Measurements from ENCODE around the gene IRF7. TPM values are rescaled to one million over a fixed set of nuclear protein-coding genes. Genes with fewer than 3 reads are reported as not detected.

IRF7 gene
- total RNA-seq, 1 experiment from 2014 or later: 9.5 TPM

DNA sequence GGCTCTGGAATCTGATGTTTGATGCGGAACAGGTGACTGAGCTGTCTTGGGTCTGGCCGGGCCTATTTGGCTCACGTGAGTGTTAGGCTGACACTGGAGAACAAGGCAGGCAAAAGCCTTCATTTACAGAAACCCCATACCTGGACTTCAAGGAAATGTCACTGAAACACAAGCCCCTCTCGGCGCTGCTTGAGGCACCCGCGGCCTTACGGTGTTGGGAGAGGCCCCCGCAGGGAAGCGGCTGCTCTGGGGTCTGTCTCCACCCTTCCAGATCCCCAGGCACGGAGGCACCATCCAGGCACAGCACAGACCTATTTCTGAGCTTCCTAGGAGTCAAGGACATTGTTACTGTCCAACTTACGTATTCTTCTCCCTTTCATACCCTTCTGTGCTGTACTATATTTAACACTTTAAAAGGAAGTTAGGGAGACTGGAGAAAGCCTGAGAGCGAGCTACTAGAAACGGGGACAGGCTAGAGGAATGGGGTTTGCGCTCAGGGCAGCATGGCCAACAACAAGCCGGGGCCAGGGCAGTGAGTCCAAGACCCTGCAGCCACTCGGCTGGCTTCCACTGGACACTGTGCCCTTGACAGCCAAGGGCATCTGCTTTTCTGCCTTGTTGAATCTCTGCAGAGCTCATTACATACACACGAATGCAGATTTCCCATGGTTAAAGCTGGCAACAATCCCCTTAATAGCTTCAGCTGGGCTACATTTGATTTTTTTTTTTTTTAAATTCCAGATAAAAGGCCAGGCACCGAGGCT lies 45.1 kb upstream of the IRF7 start:
- H3K36me3 Mint-ChIP-seq (ENCODE audit: insufficient read depth, unreplicated experiment): peaks cover 53% of the 10 kb centered on the region
- CTCF ChIA-PET: interaction anchor here (0.5 to 1.6 kb wide), 4 partner anchors 12 to 461 kb away, joined by 3 to 4 read pairs (median 4); no protein-coding TSS in a partner anchor
- TF ChIP-seq, protein P1, sequence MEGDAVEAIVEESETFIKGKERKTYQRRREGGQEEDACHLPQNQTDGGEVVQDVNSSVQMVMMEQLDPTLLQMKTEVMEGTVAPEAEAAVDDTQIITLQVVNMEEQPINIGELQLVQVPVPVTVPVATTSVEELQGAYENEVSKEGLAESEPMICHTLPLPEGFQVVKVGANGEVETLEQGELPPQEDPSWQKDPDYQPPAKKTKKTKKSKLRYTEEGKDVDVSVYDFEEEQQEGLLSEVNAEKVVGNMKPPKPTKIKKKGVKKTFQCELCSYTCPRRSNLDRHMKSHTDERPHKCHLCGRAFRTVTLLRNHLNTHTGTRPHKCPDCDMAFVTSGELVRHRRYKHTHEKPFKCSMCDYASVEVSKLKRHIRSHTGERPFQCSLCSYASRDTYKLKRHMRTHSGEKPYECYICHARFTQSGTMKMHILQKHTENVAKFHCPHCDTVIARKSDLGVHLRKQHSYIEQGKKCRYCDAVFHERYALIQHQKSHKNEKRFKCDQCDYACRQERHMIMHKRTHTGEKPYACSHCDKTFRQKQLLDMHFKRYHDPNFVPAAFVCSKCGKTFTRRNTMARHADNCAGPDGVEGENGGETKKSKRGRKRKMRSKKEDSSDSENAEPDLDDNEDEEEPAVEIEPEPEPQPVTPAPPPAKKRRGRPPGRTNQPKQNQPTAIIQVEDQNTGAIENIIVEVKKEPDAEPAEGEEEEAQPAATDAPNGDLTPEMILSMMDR (IDR thresholded peaks at IDR 0.05; ENCODE audit: unreplicated experiment): no peak

DNA sequence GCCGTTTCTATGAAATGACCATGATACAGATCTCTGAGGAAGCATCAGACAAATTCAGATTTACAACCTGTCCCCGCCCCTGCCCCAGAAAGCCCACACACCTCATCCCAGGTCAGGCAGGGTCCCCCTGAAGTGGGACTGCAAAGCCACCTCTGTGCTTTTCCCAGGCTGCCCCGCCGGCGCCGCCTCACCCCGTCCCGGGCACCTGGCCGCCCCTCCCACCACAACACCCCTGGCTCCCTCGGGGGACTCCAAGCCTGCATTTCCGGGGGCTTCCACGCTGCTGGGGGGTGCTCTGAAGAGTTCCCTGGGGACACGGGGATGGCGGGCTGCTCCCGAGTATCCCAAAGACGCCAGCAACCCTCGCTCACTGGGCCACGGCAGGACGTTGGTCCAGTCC lies 44.5 kb upstream of the IRF7 start:
- Mint-ChIP-seq H3K4me3 (ENCODE audit: unreplicated experiment) (no peak overlapping the region), H3K9me3 (ENCODE audit: unreplicated experiment) (no peaks in the 10 kb centered on the region), H3K27ac (ENCODE audit: low read depth, unreplicated experiment) (no peak overlapping the region), H3K36me3 (ENCODE audit: insufficient read depth, unreplicated experiment) (peaks cover 52% of the 10 kb centered on the region), H3K27me3 (ENCODE audit: insufficient read depth, unreplicated experiment) (no peaks in the 10 kb centered on the region), H3K4me1 (ENCODE audit: insufficient read depth, unreplicated experiment) (no peaks in the 10 kb centered on the region)
- no TSS peak for BruUV-seq (replicated peaks)
- TF ChIP-seq, protein P1 (IDR thresholded peaks at IDR 0.05; ENCODE audit: unreplicated experiment): no peak
- intact Hi-C loops (cut with micrococcal nuclease): no loop called here
- CTCF ChIA-PET: interaction anchor here (0.5 kb wide), 2 partner anchors 82 to 461 kb away, joined by 3 to 4 read pairs; no protein-coding TSS in a partner anchor
- no peak for DNase-seq (ENCODE audit: unreplicated experiment)
- POLR2A ChIA-PET: interaction anchor here (0.9 to 1.6 kb wide), 2 partner anchors 8 to 13 kb away, joined by 3 read pairs; no protein-coding TSS in a partner anchor

More for the DNA sequence above, 45.1 kb upstream of the IRF7 start:
- no TSS peak for BruUV-seq (replicated peaks)
- Mint-ChIP-seq H3K27ac (ENCODE audit: low read depth, unreplicated experiment) (no peak overlapping the region), H3K27me3 (ENCODE audit: insufficient read depth, unreplicated experiment) (no peaks in the 10 kb centered on the region), H3K9me3 (ENCODE audit: unreplicated experiment) (no peaks in the 10 kb centered on the region), H3K4me1 (ENCODE audit: insufficient read depth, unreplicated experiment) (no peaks in the 10 kb centered on the region), H3K4me3 (ENCODE audit: unreplicated experiment) (no peak overlapping the region)
- intact Hi-C loops (cut with micrococcal nuclease): no loop called here
- POLR2A ChIA-PET: interaction anchor here (0.9 to 1.6 kb wide), 2 partner anchors 7 to 14 kb away, joined by 3 read pairs; no protein-coding TSS in a partner anchor
- no peak for DNase-seq (ENCODE audit: unreplicated experiment)

DNA sequence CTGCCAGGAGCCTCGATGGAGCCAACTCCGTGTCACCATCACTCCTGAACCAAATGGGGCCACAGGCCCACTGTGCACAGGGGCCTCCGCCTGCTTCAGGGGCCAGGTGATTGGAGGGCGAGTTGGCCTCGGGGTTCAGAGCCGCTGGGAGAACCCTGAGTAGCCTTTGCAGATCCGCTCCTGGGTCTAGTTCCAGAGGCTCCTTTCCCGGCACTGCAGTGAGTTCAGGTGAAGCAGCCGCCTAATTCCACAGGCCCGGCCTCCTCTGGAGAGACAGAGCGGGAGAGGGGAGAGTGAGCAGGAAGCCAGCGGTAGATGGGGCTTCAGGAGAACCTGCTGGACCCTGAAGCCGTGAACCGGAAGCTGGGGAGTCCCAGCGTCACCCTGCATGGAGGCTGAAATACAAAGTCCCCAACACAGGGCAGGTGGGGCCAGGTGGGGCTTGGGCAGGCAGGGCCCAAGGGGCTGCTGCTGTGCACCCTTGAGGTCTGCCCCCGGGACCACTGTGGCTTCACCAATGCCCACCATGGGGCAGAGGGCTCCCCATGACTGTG lies 43.9 kb upstream of the IRF7 start:
- no peaks in the 10 kb centered on the region for H3K9me3 Mint-ChIP-seq (ENCODE audit: unreplicated experiment)
- no peaks in the 10 kb centered on the region for H3K27me3 Mint-ChIP-seq (ENCODE audit: insufficient read depth, unreplicated experiment)
- no peak overlapping the region for H3K27ac Mint-ChIP-seq (ENCODE audit: low read depth, unreplicated experiment)
- POLR2A ChIA-PET: interaction anchor here (0.9 kb wide), 1 partner anchor 8 kb away, joined by 3 read pairs; no protein-coding TSS in a partner anchor
- no TSS peak for BruUV-seq (replicated peaks)
- no peak overlapping the region for H3K4me3 Mint-ChIP-seq (ENCODE audit: unreplicated experiment)
- peaks cover 57% of the 10 kb centered on the region for H3K36me3 Mint-ChIP-seq (ENCODE audit: insufficient read depth, unreplicated experiment)
- TF ChIP-seq, protein P1 (IDR thresholded peaks at IDR 0.05; ENCODE audit: unreplicated experiment): no peak
- DNase-seq (ENCODE audit: unreplicated experiment): no peak
- CTCF ChIA-PET: interaction anchor here (0.5 kb wide), 1 partner anchor 81 kb away, joined by 3 read pairs; no protein-coding TSS in a partner anchor
- intact Hi-C loops (cut with micrococcal nuclease): no loop called here
- H3K4me1 Mint-ChIP-seq (ENCODE audit: insufficient read depth, unreplicated experiment): no peaks in the 10 kb centered on the region

DNA sequence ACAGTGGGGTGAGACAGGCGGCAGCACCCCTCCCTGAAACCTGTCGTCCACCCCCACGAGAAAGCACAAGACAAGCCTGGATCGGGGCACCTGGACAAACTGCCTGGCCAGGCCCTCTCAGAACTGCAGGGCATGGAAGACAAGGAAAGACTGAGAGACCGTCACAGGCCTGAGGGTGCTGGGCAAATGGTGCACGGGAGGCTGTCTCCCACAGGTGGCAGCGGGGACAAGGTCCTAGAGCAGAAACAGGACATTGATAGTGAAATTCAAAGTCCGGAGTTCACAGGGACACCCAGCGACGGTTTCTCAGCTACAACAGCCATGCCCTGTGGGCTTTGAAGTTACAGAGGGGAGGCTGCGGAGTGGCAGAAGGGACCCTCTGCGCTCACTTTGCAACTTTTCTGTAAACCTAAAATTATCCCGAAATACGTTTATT lies 42.0 kb upstream of the IRF7 start:
- CTCF ChIA-PET: interaction anchor here (0.6 kb wide), 1 partner anchor 105 kb away, joined by 3 read pairs; no protein-coding TSS in a partner anchor
- no peak overlapping the region for H3K4me3 Mint-ChIP-seq (ENCODE audit: unreplicated experiment)
- BruUV-seq (replicated peaks): no TSS peak

More for the DNA sequence above, 42.0 kb upstream of the IRF7 start:
- Mint-ChIP-seq H3K4me1 (ENCODE audit: insufficient read depth, unreplicated experiment) (no peaks in the 10 kb centered on the region), H3K27me3 (ENCODE audit: insufficient read depth, unreplicated experiment) (no peaks in the 10 kb centered on the region), H3K27ac (ENCODE audit: low read depth, unreplicated experiment) (no peak overlapping the region), H3K36me3 (ENCODE audit: insufficient read depth, unreplicated experiment) (peaks cover 70% of the 10 kb centered on the region), H3K9me3 (ENCODE audit: unreplicated experiment) (no peaks in the 10 kb centered on the region)
- intact Hi-C loops (cut with micrococcal nuclease): no loop called here
- TF ChIP-seq, protein P1 (IDR thresholded peaks at IDR 0.05; ENCODE audit: unreplicated experiment): no peak
- POLR2A ChIA-PET: interaction anchor here (0.7 kb wide), 1 partner anchor 170 kb away, joined by 3 read pairs; no protein-coding TSS in a partner anchor
- no peak for DNase-seq (ENCODE audit: unreplicated experiment)

Measured in MCF 10A (cell line).